Measurements from ENCODE around the gene MCRS1.
"Not testable (repeated sequence)": the region's sequence is repeated elsewhere in the genome, so short reads cannot be mapped to it uniquely, and the experiment has no call there.

MCRS1 gene, protein sequence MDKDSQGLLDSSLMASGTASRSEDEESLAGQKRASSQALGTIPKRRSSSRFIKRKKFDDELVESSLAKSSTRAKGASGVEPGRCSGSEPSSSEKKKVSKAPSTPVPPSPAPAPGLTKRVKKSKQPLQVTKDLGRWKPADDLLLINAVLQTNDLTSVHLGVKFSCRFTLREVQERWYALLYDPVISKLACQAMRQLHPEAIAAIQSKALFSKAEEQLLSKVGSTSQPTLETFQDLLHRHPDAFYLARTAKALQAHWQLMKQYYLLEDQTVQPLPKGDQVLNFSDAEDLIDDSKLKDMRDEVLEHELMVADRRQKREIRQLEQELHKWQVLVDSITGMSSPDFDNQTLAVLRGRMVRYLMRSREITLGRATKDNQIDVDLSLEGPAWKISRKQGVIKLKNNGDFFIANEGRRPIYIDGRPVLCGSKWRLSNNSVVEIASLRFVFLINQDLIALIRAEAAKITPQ

DNA sequence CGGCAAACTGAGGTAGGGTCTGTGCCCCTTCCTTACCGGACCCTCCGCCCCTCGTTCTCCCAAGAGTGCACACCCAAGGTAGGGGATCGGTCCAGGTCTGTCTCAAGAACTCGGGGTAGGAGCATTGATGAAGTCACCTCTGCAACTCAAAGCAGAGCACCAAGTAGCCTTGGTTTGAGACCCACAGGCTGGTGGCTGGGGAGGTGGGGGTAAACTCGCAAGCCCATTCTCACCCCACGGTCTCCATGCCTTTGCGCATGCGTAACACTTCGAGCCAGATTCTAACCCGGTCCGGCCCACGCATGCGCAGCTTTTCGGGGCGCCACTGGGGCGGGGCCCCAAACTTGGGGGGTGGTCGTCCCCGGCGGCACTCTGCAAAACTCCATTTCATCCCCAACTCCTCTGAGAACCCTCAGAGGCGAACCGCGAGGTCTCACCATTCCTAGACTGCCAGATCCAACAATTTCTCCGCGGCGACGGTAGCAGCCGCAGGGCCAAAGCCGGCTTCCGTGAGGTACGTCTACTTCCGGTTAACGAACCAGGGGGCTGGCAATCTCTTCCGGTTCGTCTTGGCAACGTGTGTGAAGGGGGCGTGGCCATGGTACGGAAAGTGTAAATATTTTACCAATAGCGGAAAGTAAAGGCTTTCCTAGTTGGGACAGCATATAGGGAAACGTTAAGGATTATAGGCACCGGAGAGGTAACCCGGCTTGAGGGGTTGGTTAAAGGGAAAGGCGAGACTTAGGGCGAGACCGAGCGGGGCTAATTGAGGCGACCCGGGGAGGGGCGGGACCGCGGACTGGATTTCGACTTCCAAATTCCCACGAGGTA, at the start of gene MCRS1:
Gene MCRS1 (minus strand): TSS at position 532 of the 831 bp plus-strand sequence. CDS start 1,411 bp downstream, outside the sequence.
- peak; percentile 90 for DNase-seq

DNA sequence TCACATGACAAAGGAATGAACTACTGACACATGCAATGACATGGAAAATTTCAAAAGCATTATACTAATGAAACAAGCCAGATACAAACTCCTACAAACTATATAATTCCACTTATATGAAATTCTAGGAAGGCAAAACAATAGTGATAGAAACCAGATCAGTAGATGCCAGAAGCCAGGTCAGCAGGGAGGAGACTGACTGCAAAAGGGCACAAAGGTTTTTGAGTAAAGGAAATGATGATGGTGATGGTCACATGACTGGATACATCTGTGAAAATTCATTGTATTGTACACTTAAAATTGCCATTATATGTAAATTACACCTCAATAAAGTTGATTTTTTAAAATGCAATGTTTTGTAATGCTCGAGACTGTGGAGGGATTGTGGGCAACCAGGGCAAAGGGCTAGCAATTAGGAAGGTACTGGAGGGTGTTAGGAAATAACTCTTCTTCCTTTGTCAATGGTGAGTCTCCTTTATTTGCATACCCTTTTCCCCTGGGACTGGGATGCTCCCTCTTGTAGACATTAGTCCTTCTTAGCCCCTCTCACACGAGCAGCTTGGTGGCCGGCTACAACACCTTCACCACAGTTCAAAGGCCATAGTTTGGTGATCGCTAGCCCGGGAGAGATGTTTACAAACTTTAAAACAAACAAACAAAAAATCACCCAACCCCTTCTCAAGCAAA, 48.7 kb upstream of the MCRS1 start:
- DNase-seq, result no peak

DNA sequence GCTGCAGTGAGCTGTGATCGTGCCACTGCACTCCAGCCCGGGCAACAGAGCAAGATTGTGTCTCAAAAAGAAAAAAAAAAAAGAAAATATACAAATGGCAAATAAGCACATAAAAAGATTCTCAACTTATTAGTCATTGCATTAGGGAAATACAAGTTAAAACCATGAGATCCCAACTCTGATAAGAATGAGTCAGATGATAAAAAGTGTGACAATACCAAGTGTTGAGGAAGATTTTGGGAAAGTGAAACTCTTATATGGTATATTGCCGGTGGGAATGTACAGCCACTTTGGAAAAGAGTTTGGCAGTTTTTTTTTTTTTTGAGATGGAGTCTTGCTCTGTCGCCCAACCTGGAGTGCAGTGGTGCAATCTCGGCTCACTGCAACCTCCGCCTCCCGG, 47.8 kb upstream of the MCRS1 start:
- DNase-seq, result no peak

DNA sequence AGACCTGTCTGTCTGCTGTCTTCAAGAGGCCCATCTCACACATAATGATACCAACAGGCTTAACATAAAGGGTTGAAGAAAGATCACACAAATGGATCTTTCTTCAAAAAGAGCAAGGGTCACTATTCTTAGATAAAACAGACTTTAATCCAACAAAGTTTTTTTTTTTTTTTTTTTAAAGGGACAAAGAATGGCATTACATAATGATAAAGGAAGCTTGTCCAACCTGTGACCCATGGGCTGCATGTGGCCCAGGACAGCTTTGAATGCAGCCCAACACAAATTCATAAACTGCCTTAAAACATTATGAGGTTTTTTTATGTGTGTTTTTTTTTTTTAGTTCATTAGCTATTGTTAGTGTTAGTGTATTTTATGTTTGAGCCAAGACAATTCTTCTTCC, 44.3 kb upstream of the MCRS1 start:
- no peak for DNase-seq

DNA sequence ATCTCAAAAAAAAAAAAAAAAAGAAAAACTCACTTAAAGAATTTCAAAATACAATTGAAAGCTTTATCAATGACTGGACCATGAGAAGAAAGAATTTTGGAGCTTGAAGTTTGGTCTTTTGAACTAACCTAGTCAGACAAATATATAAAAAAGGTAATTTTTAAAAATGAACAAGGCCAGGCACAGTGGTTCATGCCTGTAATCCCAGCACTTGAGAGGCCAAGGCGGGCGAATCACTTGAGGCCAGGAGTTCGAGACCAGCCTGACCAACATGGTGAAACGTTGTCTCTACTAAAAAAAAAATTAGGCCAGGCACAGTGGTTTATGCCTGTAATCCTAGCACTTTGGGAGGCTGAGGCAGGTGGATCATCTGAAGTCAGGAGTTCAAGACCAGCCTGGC, 42.8 kb upstream of the MCRS1 start:
- DNase-seq, result not testable (repeated sequence)

DNA sequence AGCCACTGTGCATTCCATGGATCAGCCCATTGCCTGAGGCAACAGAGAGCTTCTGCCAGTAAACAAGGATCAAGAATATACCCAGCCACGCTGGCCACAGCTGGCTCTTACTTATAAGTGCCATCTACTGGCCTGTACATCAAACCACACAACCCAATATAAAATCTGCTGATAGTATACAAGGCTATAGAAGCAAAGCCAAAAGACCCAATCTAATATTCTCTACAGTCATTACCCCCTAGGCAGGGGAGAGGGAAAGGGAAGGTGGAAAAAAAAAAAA, 41.9 kb upstream of the MCRS1 start:
- no peak for DNase-seq

DNA sequence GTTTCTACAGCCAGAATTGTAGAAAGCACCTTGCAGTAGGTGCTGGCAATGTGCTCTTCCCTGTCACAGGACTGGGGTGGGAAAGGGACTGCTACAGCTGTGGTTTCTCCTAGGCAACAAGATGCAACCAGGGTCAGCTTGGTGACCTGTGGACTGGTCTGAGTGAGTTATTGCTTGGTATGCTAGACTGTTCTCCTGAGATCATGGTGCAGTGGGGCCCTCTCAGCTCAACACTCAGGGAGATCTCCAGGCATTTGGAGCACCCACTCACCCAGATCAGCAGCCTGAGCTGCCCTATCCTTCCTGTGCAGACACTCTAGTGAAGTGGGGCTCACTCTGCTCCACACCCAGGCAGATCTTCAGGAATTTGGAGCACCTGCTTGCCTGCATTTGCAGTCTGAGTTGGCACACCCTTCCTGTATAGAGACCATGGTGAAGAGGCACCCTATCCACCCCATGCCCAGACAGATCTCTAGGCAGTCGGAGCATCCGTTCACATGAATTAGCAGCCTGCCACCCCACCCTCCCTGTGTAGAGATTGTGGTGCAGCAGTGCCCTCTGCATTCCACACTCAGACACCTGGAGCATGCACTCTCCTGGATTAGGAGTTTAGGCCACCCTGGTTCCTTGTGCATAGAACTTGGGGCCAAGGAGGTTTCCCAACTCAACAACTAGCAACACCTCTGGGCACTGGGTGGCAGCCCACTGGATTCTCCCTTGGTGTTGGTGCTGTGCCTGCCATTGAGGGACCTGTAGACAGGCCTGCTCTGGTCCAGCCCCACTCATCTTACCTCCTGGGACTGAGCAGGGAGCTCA, 41.3 kb upstream of the MCRS1 start:
- no peak for DNase-seq

DNA sequence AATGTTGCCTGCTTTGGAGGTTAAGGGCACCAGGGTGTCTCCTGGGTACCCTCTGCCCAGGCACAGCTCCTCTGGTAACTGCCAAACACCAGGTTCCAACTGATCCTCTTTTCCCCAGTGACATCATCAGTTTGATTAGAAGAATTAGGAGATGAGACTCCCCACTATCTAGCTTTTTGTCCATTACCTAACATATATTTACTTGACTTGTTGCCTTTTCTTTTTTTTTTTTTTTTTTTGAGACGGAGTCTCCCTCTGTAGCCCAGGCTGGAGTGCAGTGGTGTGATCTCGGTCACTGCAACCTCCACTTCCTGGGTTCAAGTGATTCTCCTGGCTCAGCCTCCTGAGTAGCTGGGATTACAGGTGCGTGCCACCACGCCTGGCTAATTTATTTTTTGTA, 37.6 kb upstream of the MCRS1 start, which contains the start of gene FAM186B:
Gene FAM186B (minus strand): TSS at position 101 of the 400 bp plus-strand sequence. CDS start 162 bp downstream, outside the sequence.
- DNase-seq, result not testable (repeated sequence)

DNA sequence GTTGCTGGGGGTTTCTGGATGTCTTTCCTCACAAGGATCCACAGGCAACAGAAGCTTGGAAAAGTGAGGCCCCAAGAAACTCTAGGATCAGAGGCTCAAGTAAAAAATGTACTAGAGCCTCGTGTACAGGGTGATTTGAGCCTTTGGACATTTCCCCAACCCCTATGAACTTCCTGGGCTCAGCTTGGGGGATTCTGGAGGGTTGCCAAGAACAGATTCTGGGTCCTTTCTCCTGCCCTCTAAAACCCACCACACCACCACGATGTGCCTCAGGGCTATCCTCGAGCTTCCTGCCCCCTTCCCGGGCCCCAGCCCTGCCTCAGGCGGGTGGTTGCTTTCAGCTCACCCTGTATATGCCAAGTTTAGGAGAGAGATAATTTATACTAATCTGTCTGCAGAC, 36.9 kb upstream of the MCRS1 start:
- DNase-seq, result no peak

DNA sequence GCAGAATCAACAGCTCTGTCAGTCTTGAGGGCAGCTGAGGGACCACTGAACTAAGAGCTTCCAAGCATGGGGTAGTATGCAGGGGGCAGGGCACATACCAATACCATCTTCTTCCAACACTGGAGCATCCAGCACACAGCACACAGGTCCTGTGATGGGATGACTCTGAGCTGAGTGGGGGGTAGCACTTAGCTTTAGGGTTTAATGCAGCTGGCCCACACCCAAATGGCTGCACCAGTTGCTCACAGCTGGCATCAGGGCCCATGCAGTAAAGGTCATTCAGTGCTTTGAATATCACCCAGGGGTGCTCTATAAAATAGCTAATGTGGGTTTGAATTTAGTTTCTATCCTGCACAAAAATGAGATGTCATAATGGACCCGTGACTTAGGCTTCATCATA, 35.8 kb upstream of the MCRS1 start:
- DNase-seq, result no peak

DNA sequence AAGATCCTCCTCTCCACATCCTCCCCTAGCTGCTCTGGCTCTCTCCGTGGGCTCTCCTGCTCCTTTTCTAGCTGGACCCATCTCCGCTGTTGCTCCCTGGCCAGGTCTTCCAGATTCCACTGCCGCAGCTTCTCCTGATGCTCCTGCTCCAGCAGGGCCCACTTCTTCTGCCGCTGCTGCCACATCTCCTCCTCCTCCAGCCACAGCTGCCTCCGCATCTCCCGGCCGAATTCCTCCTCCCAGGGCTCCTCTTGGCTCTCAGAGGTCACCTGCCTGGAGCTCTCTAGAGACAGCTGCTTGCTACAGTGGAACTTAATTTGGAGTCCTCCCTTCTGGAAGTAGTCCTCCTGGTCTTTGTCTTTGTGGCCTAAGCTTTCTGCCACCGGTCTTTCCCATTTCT, 32.0 kb upstream of the MCRS1 start:
- DNase-seq, result no peak

DNA sequence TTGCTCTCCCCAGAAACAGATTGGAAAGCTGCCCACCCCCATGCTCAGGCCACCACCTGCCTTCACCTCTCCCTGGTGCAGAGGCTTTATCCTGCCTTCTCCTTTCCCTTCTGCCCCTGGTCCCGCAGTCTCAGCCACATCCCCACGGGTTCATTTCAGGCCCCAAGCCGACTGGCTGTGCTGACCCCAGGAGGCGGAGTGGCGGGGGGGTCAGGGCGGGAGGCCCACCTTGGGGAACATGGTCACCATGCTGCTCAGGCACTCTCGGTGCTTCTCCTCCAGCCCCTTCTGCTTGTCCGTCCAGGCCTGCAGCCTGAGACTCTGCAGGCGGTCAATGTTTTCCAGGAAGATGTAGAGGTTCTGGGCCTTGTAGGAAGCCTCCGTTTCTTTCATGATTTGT, 30.6 kb upstream of the MCRS1 start:
- DNase-seq, result no peak

DNA sequence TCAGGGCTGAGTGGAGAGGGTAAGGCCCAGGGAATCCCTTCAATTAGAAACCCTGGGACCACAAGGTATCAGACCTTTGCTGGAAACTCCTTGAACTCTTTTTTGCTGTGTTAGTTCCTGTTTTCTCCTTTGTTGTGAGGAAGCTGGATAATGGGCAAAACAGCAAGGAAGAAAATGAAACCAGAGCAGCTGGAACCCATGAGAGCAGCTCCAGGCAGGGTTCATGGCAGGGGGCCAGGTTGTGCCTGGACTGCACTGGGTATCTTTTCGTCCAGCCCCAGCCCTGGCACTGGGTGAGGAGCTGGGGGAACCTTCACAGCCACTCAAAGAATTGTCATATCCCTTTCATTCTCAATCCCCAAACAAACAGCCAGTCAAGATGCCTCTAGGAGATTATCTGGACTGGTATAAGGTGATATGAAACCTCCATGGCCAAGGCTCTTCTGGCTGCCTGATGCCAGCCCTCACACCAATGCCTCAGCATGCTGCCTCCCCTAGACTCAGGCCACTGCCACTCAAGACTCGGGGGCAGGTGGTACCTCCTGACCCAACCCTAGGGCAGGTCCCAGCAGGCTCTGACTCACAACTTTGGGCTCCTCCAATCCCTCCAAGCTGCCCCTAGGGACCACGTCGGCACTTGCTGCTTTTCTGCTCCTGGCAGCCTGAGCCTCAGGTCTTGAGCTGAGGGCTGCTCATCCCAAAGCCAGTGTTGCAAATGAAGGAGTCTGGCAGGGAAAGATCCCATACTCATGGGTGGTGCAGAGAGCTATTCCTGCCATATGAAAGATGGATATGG, 21.0 kb upstream of the MCRS1 start:
- no peak for DNase-seq

DNA sequence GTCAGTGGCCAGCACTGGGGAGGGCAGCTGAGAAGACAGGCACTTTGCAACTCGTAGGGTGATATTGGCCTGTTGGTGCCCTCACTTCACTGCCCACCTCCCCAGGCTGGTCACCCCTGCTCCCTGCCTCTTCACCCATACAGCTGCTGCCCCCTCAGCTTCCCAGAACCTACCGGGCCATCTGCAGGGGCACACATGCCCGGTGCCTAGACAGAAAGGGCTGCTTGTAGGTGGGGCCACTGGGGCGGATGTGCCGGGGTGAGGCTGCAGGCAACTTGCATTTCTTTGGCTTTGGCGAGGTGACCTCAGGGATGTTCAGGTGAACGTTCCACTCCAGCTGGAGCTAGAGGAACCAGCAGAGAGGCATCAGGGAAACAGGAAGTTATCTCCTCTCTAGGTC, 20.3 kb upstream of the MCRS1 start:
- no peak for DNase-seq

DNA sequence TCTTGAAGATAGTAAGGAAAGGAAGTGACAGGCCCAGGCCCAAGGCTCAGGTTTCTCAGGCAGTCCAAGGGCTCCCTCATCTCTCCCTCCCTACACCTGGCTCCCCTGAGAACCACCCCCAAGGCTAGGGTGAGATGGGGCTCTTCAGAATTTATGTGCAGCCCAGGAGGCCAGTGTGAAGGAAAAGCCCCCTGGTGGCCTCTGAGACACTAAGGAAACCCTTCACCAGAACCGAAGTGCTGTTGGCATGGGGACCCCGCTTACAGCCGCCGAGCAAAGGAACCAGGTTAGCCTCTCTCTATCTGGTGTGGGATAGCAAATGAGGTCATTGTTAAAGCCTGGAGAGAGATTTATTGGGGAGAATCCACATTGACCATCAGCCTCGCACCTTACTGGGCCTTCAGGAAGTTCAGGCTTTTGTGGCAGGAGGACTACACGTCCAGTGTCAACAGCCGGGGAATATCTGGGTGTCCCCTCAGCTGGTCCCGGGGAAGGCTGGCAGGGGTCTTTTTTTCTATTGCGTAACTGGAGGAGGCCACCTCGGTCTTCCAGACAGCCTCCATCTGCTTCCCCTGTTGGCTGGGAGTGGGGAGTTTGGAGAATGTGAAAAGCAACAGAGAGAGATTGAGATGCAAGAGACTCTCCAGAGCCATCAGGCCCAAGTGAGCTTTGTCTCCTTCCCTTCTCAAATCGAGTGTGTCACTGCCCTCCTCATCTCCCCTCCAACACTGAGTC, 19.4 kb upstream of the MCRS1 start:
- DNase-seq, result no peak

DNA sequence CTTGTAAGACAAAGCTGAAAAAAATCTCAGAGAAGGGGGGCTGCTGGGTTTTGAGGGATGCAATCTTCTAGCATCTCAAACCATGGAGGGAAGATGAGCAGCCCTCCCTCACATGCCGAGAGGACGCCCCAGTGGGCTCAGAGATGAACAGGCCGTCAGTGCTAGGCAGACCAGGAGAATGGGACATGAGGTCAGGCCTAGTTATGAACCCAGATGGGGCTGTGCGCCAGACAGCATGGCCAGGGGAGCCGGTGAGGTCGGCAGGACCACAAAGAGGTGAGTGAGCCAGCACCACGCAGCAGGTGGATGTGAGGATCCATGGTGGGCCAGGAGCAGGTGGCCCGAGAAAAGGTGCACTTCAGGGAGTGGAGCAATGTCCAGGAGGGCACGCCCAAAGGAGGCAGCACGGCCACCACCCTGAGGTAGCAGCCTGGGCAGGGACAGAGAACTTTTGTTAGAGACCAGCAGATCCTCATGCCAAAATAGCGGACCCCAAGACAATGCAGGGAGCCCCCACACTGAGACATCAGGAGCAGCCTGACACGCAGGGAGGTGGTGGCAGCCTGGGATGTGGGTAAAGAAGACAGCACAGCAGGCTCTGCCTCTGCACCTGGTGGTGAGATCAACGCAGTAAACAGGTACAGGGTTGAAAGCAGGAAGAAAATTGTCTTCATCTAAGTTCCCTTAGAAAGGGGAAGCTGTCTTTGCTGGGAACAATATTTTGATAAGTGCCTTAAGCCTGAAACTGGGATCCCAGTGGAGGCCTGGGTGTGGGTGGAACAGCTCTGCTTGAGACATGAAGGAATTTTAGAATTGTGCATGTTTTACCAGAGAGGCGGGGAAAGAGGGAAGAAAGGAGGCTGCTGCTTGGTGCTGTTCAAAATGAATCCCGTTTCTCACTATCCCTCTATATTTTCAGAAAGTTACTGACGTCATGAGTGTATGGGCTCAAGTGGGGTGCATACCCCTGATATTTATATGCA, 17.8 kb upstream of the MCRS1 start:
- no peak for DNase-seq

DNA sequence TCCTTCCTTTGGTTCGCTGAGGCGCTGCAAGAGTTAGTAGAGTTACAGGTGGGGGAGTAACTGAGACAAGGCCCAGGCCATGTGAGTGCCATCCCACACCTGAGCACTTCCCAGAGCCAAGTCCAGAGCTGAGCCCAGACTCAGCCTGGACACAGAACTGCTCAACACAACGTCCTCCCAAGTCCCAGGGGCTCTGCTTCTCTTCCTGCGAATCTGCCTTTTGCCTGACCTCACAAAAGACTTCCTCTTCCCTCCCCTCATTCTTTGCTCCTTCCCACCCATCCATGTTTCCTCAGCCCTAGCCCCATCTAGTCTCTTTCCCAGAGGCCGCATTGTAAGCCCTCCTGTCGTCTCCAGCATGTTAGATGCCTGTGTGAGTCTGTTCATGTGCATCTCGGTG, 16.6 kb upstream of the MCRS1 start:
- DNase-seq, result no peak

DNA sequence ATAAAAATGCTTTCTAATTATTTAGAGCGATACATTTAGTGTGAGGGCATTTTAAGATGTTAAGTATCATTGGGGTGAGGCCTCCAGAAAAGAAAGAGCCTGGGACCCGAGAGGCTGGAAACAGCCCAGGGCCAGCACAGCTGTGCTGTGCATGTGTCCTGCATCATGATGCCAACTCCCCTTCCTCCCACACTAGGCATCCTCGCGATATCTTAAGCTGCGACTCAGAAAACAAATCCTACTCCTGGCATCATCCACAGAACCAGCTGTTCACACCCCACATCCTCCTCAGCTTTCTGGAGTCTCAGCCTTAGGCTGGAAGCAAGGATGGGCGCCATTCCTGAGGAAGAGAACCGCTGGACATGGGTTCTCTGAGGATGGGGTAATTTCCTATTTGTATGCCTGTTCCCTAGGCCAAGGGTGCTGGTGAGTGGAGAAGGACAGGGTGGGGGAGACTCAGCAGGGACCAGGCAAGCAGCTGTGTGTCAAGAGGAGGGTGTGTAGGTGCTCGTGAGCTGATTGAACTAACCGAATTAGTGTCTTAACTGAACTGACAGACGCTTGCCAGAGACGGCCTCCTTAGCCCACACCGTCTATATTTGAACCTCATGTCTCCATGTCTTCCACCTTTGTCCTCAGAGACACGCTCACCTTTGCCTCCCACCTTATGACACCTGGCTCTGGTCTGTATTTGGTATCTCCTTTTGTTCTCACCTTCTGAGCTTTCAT, 15.6 kb upstream of the MCRS1 start:
- no peak for DNase-seq

DNA sequence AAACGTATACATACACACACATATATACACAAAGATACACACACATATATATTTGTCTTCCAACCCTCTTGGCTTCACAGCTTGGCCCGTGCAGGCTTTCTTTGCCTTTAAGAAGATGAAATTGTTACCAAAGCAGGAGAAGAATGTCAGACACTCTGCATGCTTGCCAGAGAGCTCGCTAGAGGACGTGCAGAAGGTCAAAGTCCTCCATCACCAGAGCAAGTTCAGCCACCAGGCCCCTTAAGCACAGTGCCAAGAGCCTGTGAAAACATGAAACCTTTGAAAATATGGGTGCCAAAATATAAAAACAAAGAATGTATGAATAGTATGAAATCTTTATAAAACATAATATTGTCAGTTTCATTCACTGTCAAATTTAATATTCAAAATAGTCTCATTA, 14.9 kb upstream of the MCRS1 start:
- no peak for DNase-seq
